Stimulated activated CD8-positive, alpha-beta memory T cell treated with anti-CD3 and anti-CD28 coated beads, Interleukin-7, amount 100 ng/mL, for 48 hours (primary cell): Measurements from ENCODE around the gene ITGB3.

Experiments
- DNase-seq, 2 donors: peaks; one replicate each; pipeline ENCODE4 v3.0.0-alpha.2; 2020; ENCODE audit warnings: low read depth in 1 of 2; ENCODE audit errors: extremely low read depth in 1 of 2

The ITGB3 gene

DNA sequence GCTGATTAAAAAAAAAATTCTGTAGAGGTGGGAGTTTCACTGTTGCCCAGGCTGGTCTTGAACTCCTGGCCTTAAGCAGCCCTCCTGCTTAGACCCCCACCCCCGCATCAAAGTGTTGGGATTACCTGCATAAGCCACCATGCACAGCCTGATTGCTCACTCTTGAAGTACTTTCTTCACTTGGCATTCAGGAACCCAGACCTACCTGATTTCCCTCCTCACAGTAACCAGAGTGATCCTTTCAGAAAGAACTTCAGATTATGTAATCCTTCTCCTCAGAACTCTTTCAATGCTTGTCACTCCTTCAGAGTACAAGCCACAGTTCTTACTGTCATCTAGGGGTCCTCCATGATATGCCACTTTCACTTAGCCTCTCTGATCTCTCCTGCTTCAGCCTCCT, 71.5 kb downstream of the ITGB3 start:
- no peak for DNase-seq

DNA sequence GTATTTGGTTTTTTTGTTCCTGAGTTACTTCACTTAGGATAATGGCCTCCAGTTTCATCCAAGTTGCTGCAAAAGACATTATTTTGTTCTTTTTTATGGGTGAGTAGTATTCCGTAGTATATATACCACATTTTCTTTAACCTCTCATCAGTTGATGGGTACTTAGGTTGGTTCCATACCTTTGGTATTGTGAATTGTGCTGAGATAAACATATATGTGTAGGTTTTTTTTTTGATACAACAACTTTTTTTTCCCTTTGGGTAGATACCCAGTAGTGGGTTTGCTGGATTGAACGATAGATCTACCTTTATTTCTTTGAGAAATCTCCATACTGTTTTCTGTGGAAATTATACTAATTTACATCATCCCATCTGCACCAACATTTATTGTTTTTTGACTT, 76.9 kb downstream of the ITGB3 start:
- no peak for DNase-seq

DNA sequence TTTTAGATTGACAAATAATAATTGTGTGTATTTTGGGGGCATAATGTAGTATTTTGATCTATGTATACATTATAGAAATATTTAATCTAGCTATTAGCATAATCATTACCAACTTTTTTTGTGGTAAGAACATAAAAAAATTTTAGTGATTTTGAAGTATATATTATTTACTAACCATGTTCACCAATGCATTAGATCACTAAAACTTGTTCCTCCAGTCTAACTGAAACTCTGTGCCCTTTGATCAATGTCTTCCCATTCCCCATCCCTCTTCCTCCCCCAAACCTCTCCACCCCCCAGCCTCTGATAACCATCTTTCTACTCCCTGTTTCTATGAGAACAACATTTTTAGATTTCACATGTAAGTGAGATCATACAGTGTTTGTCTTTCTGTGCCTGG, 78.7 kb downstream of the ITGB3 start:
- DNase-seq = no peak

DNA sequence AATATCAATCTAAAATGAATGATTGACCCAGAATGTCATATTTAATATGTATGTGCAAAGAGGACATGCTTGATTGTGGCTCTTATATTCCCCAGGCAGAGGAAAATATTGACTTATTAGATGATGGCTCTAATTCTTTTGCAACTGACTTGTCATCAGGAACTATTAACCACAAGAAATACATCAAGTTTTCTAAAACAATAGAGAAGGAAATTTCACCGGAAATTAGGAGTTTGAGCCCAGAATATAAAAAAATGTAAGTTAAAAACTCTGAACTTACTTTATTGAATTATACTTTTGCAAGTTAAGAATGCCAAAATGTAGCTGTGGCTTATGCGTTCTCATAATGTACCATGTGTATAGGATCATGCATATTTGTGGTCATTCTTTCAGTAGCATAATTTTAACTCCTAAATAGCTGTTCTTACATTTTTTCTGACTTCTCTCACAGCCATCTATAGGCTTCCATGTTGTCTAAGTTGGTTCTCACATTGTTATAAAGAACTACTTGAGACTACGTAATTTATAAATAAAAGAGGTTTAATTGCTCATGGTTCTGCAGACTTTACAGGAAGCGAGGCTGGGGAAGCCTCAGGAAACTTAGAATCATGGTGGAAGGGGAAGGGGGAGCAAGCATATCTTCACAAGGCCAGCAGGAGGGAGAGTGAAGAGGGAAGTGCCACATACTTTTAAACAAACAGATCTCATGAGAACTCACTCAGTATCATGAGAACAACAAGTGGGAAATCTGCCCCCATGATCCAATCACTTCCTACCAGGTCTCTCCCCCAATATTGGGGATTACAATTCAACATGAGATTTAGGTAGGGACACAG, 81.7 kb downstream of the ITGB3 start:
- DNase-seq = no peak

DNA sequence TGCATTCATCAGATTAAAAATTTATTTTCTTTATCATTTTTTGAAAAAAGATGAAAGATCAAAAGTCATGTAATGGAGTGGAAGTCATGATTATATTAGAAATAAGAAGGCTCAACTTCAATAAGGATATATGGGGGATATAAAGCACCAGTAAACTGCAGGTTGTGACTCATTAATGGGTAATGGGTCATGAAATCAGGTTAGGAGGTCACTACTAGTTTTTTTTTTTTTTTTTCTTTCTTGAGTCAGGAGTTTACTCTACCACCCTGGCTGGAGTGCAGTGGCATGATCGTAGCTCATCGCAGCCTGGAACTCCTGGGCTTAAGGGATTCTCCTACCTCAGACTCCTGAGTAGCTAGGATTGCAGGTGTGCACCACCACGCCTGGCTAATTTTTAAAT, 84.4 kb downstream of the ITGB3 start:
- no peak for DNase-seq

DNA sequence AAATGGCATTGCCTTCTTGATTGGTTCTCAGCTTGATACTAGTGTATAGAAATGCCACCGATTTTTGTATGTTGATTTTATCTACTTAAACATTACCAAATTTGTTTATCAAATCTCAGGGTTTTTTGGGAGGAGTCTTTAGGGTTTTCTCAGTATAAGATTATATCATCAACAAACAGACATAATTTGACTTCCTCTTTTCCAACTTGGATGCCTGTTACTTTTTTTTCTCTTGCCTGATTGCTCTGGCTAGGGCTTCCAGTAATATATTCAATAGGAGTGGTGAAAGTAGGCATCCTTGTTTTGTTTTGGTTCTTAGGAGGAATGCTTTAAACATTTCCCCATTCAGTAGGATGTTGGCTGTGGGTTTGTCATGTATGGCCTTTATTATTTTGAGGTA, 99.2 kb downstream of the ITGB3 start:
- DNase-seq = no peak

DNA sequence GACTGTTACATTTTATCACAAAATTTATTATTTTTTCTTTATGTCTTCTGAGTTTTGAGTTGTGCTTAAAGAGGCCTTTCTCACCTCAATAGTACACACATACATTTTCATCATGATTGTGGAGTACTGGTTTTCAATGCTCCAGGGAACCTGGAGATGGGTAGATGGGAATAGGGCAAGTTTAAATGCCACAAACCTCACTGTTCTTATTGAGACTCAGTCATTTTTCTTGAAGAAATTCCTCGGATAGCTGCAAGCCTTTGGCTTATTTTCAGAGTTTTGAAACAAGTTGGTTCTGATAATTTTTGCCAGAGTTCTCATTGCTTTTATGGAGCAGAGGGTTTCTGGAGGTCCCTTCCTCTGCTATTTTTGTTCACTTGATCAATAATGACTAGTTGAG, 105.0 kb downstream of the ITGB3 start:
- no peak for DNase-seq
